GM13976 (cell line): ENCODE data around the gene SLC24A2.
"Not testable (repeated sequence)": the region's sequence is repeated elsewhere in the genome, so short reads cannot be mapped to it uniquely, and the experiment has no call there.

ENCODE experiments used
- DNase-seq: peaks from one replicate; pipeline ENCODE4 v3.0.0; 2012; ENCODE audit warnings: low spot score
- CTCF ChIP-seq: IDR thresholded peaks from 2 replicates; pipeline ENCODE4 v1.5.1; 2012; ENCODE audit warnings: borderline replicate concordance, mild to moderate bottlenecking; ENCODE audit not compliant: insufficient read depth; ENCODE audit errors: extremely low read depth, missing control alignments, control extremely low read depth
- in situ Hi-C: fragments of 300-500 bp; cut with MboI; formaldehyde crosslinking; loops from one replicate; pipeline ENCODE4 v1.12.0; 2022; ENCODE audit warnings: low sequenced_read_pairs, mixed read lengths, inconsistent platforms; ENCODE audit not compliant: unreplicated experiment

SLC24A2 gene

GRCh38 chr9:19788614-19789271 is at the start of gene SLC24A2:
SLC24A2 (minus strand) TSS chr9:19789037.
- in situ Hi-C loops, result no loop called here
- DNase-seq, result no peak
- TF ChIP-seq CTCF, result no peak

- DNase-seq, in situ Hi-C loops: not testable (repeated sequence)
Measured at GRCh38 chr9:19833331-19833730, 44.5 kb upstream of the SLC24A2 start.

- TF ChIP-seq CTCF, result no peak
- in situ Hi-C loops, result no loop called here
- no peak for DNase-seq
Measured at GRCh38 chr9:19830796-19831195, 42.0 kb upstream of the SLC24A2 start.

GRCh38 chr9:19828576-19829109 is 39.8 kb upstream of the SLC24A2 start:
- DNase-seq, result no peak
- in situ Hi-C loops, result no loop called here
- TF ChIP-seq CTCF, result no peak

- in situ Hi-C loops, result no loop called here
- DNase-seq, result no peak
- no peak for TF ChIP-seq CTCF
Measured at GRCh38 chr9:19816769-19817168, 27.9 kb upstream of the SLC24A2 start.

GRCh38 chr9:19812194-19812593 is 23.4 kb upstream of the SLC24A2 start:
- DNase-seq, result no peak
- in situ Hi-C loops, result no loop called here
- no peak for TF ChIP-seq CTCF

GRCh38 chr9:19809422-19810269 is 20.8 kb upstream of the SLC24A2 start:
- no peak for DNase-seq
- in situ Hi-C loops, result no loop called here
- no peak for TF ChIP-seq CTCF
